Measurements from ENCODE around the gene TENM3. TPM values are rescaled to one million over a fixed set of nuclear protein-coding genes. Genes with fewer than 3 reads are reported as not detected.

The TENM3 gene
- total RNA-seq, 1 experiment from 2014 or later: 71.0 TPM

DNA sequence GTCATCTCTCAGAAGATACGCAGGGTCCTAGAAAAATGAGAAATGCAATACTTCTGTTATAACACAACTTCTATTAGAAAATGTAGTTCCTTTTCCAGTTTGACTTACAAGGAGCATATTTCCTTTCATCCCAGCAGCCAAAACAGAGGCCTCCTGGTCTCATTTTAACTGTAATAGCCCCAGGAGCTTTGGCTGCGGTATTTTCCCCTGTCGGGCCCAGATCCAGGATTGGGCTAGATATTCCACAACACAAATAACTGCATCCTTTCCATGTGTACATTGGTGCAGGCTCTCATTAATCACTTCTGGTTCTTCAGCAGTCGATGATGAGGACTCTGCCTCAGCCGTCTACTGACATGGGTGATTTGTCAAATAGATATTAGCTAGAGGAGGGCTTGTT is 166.1 kb downstream of the TENM3 start:
- peaks cover 25% of the 10 kb centered on the region for H3K36me3 Mint-ChIP-seq
- H3K4me3 Mint-ChIP-seq: no peak overlapping the region
- POLR2A ChIA-PET: no interaction called here
- no peak for ATAC-seq
- peaks cover 20% of the 10 kb centered on the region for H3K4me1 Mint-ChIP-seq
- H3K9me3 Mint-ChIP-seq: peaks cover 24% of the 10 kb centered on the region
- H3K27ac Mint-ChIP-seq: no peak overlapping the region
- no peaks in the 10 kb centered on the region; the same call in 1 of the 2 replicates for H3K27me3 Mint-ChIP-seq (ENCODE audit: low read depth)
- CTCF ChIA-PET: no interaction called here
- DNase-seq (ENCODE audit: low spot score): no peak
- TF ChIP-seq, protein P1, sequence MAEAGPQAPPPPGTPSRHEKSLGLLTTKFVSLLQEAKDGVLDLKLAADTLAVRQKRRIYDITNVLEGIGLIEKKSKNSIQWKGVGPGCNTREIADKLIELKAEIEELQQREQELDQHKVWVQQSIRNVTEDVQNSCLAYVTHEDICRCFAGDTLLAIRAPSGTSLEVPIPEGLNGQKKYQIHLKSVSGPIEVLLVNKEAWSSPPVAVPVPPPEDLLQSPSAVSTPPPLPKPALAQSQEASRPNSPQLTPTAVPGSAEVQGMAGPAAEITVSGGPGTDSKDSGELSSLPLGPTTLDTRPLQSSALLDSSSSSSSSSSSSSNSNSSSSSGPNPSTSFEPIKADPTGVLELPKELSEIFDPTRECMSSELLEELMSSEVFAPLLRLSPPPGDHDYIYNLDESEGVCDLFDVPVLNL (CRISPR knock-in tag; IDR thresholded peaks at IDR 0.05; ENCODE audit: borderline replicate concordance, low read depth): no peak
- TF ChIP-seq EMX1 (CRISPR knock-in tag; IDR thresholded peaks at IDR 0.05): no peak
- TF ChIP-seq PRRX2 (CRISPR knock-in tag; IDR thresholded peaks at IDR 0.05): no peak
- TF ChIP-seq, protein P2, sequence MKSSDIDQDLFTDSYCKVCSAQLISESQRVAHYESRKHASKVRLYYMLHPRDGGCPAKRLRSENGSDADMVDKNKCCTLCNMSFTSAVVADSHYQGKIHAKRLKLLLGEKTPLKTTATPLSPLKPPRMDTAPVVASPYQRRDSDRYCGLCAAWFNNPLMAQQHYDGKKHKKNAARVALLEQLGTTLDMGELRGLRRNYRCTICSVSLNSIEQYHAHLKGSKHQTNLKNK (CRISPR knock-in tag; IDR thresholded peaks at IDR 0.05): no peak
- no peak for TF ChIP-seq SOX15 (CRISPR knock-in tag; IDR thresholded peaks at IDR 0.05)
- TF ChIP-seq, protein P3, sequence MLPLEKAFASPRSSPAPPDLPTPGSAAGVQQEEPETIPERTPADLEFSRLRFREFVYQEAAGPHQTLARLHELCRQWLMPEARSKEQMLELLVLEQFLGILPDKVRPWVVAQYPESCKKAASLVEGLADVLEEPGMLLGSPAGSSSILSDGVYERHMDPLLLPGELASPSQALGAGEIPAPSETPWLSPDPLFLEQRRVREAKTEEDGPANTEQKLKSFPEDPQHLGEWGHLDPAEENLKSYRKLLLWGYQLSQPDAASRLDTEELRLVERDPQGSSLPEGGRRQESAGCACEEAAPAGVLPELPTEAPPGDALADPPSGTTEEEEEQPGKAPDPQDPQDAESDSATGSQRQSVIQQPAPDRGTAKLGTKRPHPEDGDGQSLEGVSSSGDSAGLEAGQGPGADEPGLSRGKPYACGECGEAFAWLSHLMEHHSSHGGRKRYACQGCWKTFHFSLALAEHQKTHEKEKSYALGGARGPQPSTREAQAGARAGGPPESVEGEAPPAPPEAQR (CRISPR knock-in tag; IDR thresholded peaks at IDR 0.05): no peak
- TF ChIP-seq, protein P4, sequence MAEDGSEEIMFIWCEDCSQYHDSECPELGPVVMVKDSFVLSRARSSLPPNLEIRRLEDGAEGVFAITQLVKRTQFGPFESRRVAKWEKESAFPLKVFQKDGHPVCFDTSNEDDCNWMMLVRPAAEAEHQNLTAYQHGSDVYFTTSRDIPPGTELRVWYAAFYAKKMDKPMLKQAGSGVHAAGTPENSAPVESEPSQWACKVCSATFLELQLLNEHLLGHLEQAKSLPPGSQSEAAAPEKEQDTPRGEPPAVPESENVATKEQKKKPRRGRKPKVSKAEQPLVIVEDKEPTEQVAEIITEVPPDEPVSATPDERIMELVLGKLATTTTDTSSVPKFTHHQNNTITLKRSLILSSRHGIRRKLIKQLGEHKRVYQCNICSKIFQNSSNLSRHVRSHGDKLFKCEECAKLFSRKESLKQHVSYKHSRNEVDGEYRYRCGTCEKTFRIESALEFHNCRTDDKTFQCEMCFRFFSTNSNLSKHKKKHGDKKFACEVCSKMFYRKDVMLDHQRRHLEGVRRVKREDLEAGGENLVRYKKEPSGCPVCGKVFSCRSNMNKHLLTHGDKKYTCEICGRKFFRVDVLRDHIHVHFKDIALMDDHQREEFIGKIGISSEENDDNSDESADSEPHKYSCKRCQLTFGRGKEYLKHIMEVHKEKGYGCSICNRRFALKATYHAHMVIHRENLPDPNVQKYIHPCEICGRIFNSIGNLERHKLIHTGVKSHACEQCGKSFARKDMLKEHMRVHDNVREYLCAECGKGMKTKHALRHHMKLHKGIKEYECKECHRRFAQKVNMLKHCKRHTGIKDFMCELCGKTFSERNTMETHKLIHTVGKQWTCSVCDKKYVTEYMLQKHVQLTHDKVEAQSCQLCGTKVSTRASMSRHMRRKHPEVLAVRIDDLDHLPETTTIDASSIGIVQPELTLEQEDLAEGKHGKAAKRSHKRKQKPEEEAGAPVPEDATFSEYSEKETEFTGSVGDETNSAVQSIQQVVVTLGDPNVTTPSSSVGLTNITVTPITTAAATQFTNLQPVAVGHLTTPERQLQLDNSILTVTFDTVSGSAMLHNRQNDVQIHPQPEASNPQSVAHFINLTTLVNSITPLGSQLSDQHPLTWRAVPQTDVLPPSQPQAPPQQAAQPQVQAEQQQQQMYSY (CRISPR knock-in tag; IDR thresholded peaks at IDR 0.05): no peak
- TF ChIP-seq NFYB (CRISPR knock-in tag; conservative IDR thresholded peaks at IDR 0.05; ENCODE audit: low read depth): no peak
- TF ChIP-seq, protein P5, sequence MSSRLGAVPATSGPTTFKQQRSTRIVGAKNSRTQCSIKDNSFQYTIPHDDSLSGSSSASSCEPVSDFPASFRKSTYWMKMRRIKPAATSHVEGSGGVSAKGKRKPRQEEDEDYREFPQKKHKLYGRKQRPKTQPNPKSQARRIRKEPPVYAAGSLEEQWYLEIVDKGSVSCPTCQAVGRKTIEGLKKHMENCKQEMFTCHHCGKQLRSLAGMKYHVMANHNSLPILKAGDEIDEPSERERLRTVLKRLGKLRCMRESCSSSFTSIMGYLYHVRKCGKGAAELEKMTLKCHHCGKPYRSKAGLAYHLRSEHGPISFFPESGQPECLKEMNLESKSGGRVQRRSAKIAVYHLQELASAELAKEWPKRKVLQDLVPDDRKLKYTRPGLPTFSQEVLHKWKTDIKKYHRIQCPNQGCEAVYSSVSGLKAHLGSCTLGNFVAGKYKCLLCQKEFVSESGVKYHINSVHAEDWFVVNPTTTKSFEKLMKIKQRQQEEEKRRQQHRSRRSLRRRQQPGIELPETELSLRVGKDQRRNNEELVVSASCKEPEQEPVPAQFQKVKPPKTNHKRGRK (CRISPR knock-in tag; IDR thresholded peaks at IDR 0.05; ENCODE audit: borderline replicate concordance): no peak
- no peak for TF ChIP-seq ZNF423 (CRISPR knock-in tag; IDR thresholded peaks at IDR 0.05)
- TF ChIP-seq JAZF1 (CRISPR knock-in tag; IDR thresholded peaks at IDR 0.05): no peak
- no peak for TF ChIP-seq CREM (CRISPR knock-in tag; IDR thresholded peaks at IDR 0.05)

DNA sequence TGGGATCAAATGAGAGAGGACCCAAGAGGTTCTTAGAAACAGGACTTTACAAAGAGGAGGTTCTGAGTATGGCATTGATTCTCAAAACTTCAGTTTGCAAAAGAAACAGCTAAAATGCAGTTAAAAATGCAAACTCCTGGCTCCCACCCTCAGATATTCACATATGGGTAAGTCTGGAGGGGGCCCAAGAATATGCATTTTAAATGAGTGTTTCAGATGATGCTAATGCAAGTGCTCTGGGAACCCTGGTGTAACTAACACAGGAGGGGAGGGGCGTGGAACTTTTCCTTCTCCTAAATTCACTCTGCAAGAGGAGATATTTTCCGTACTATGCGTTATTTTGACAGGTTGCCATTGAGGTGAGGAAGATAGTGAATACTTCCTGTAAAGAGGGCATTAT is 168.2 kb downstream of the TENM3 start:
- ChIA-PET CTCF (no interaction called here), POLR2A (no interaction called here)
- Mint-ChIP-seq H3K9me3 (peaks cover 28% of the 10 kb centered on the region), H3K27ac (no peak overlapping the region), H3K27me3 (ENCODE audit: low read depth) (no peaks in the 10 kb centered on the region; the same call in 1 of the 2 replicates), H3K4me1 (peaks cover 34% of the 10 kb centered on the region), H3K4me3 (no peak overlapping the region), H3K36me3 (peaks cover 29% of the 10 kb centered on the region)
- no peak for ATAC-seq
- no peak for DNase-seq (ENCODE audit: low spot score)
- TF ChIP-seq GTF2I (CRISPR knock-in tag; conservative IDR thresholded peaks at IDR 0.05): no peak
- no peak for TF ChIP-seq OVOL2 (CRISPR knock-in tag; IDR thresholded peaks at IDR 0.05; ENCODE audit: borderline replicate concordance)
- TF ChIP-seq KAT7 (CRISPR knock-in tag; IDR thresholded peaks at IDR 0.05; ENCODE audit: borderline replicate concordance): no peak
- no peak for TF ChIP-seq FOXJ3 (CRISPR knock-in tag; IDR thresholded peaks at IDR 0.05; ENCODE audit: borderline replicate concordance)
- TF ChIP-seq FOXP1 (CRISPR knock-in tag; IDR thresholded peaks at IDR 0.05; ENCODE audit: borderline replicate concordance): no peak
- TF ChIP-seq ELF4 (CRISPR knock-in tag; IDR thresholded peaks at IDR 0.05; ENCODE audit: low read depth): no peak
- TF ChIP-seq ZNF317 (CRISPR knock-in tag; IDR thresholded peaks at IDR 0.05; ENCODE audit: borderline replicate concordance, low read depth): no peak
- TF ChIP-seq, protein P6, sequence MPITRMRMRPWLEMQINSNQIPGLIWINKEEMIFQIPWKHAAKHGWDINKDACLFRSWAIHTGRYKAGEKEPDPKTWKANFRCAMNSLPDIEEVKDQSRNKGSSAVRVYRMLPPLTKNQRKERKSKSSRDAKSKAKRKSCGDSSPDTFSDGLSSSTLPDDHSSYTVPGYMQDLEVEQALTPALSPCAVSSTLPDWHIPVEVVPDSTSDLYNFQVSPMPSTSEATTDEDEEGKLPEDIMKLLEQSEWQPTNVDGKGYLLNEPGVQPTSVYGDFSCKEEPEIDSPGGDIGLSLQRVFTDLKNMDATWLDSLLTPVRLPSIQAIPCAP (CRISPR knock-in tag; IDR thresholded peaks at IDR 0.05): no peak
- TF ChIP-seq ZNF416 (CRISPR knock-in tag; IDR thresholded peaks at IDR 0.05): no peak
- TF ChIP-seq, protein P7, sequence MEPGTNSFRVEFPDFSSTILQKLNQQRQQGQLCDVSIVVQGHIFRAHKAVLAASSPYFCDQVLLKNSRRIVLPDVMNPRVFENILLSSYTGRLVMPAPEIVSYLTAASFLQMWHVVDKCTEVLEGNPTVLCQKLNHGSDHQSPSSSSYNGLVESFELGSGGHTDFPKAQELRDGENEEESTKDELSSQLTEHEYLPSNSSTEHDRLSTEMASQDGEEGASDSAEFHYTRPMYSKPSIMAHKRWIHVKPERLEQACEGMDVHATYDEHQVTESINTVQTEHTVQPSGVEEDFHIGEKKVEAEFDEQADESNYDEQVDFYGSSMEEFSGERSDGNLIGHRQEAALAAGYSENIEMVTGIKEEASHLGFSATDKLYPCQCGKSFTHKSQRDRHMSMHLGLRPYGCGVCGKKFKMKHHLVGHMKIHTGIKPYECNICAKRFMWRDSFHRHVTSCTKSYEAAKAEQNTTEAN (CRISPR knock-in tag; IDR thresholded peaks at IDR 0.05): no peak
